ENCODE data around the gene ADSS2. TPM values are rescaled to one million over a fixed set of nuclear protein-coding genes. Genes with fewer than 3 reads are reported as not detected.

The ADSS2 gene
- polyA plus RNA-seq, 1 experiment: 16.1 TPM

DNA sequence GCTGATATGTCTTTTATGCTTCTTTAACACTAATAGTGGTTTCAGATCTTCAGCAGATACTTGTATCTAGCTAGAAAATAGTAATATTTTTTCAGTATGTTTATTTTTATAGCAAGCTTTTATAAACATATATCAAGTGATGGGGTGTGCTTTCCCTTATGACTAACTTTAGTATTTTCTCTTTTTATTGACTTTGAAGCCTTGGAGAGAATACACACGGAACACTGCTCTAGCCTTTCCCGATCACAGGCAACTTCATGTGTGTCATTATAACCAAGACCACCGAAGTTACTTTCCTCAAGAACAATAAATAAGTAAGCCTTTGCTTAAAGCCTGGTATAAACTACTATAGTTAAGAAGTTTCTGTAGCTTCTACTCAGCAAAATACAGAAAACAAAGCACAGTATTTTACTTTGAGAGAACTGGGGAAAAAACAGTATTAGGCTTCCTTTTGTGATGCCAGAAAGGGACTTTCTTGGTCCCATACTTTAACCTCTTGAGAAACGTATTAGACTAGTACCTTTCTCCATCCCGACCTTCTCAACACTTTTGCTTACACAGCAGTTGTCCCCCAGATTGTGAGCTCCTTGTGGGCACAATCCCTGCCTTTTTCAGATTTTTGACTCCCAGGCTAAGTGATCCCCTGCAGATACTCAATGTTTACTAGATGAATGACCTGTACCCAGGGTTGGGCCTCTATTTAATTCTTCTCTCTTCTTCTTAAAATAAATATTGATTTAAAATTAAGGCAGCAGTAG, 3.3 kb downstream of the ADSS2 start:
- TF ChIP-seq, protein P1, sequence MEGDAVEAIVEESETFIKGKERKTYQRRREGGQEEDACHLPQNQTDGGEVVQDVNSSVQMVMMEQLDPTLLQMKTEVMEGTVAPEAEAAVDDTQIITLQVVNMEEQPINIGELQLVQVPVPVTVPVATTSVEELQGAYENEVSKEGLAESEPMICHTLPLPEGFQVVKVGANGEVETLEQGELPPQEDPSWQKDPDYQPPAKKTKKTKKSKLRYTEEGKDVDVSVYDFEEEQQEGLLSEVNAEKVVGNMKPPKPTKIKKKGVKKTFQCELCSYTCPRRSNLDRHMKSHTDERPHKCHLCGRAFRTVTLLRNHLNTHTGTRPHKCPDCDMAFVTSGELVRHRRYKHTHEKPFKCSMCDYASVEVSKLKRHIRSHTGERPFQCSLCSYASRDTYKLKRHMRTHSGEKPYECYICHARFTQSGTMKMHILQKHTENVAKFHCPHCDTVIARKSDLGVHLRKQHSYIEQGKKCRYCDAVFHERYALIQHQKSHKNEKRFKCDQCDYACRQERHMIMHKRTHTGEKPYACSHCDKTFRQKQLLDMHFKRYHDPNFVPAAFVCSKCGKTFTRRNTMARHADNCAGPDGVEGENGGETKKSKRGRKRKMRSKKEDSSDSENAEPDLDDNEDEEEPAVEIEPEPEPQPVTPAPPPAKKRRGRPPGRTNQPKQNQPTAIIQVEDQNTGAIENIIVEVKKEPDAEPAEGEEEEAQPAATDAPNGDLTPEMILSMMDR (IDR thresholded peaks at IDR 0.05; ENCODE audit: insufficient read depth, low read depth, low read length): no peak
- no peaks in the 10 kb centered on the region for H3K36me3 ChIP-seq (ENCODE audit: control insufficient read depth, insufficient read depth, low read length)
- POLR2A ChIA-PET: no interaction called here
- DNase-seq (ENCODE audit: low read depth): no peak
- H3K27me3 ChIP-seq (ENCODE audit: control insufficient read depth, insufficient read depth, low read length): no peaks in the 10 kb centered on the region
- CTCF ChIA-PET: interaction anchor here (0.6 kb wide), 1 partner anchor 1105 kb away, joined by 3 read pairs; no protein-coding TSS in a partner anchor
- no peak overlapping the region for H3K4me3 ChIP-seq (ENCODE audit: low read depth, low read length)

DNA sequence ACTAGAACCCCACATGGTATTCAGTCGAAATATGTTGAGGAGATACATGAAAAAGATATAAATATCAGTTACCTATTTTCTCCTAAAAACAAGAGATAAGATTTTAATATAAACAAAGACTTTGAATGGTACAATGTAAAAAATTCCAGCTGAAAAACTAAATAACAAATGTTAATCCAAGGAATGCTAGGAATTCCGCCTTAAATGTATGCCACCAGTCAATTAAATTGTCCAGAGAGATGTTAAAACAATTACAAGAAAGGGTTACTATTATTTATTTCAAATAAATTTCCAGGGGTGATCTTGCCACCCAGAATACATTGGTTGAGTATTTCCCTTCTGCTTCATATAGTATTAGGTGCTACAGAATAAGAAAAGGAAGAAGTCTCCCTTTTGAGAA, 4.2 kb downstream of the ADSS2 start:
- no peak for DNase-seq (ENCODE audit: low read depth)
- TF ChIP-seq, protein P1 (IDR thresholded peaks at IDR 0.05; ENCODE audit: insufficient read depth, low read depth, low read length): no peak
- POLR2A ChIA-PET: no interaction called here
- no peak overlapping the region for H3K4me3 ChIP-seq (ENCODE audit: low read depth, low read length)
- H3K27me3 ChIP-seq (ENCODE audit: control insufficient read depth, insufficient read depth, low read length): no peaks in the 10 kb centered on the region
- no peaks in the 10 kb centered on the region for H3K36me3 ChIP-seq (ENCODE audit: control insufficient read depth, insufficient read depth, low read length)
- CTCF ChIA-PET: interaction anchor here (0.6 to 1.4 kb wide), 2 partner anchors 11 to 16 kb away, joined by 3 to 4 read pairs; no protein-coding TSS in a partner anchor

DNA sequence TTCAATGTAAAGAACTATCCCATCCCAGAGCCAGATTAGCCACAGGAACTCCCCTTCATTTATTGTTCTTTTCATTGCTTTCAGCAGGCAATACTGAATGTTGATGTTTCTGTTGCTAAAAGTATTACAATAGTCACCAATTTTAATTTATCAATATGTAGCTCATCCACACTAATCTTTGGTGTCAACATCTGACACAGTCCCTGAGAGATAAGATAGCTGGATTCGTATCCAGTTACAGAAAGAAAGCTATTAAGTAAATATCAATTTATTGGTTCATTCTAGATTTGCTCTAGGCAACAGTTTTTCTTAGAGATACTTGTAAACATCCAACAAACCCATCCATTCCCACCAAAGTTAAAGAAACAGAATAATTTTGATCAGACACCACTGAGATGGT, 4.7 kb downstream of the ADSS2 start:
- CTCF ChIA-PET: interaction anchor here (0.6 to 1.4 kb wide), 2 partner anchors 11 to 16 kb away, joined by 3 to 4 read pairs; no protein-coding TSS in a partner anchor
- H3K36me3 ChIP-seq (ENCODE audit: control insufficient read depth, insufficient read depth, low read length): no peaks in the 10 kb centered on the region
- no peak for DNase-seq (ENCODE audit: low read depth)
- no peaks in the 10 kb centered on the region for H3K27me3 ChIP-seq (ENCODE audit: control insufficient read depth, insufficient read depth, low read length)
- POLR2A ChIA-PET: no interaction called here
- TF ChIP-seq, protein P1 (IDR thresholded peaks at IDR 0.05; ENCODE audit: insufficient read depth, low read depth, low read length): no peak
- no peak overlapping the region for H3K4me3 ChIP-seq (ENCODE audit: low read depth, low read length)

DNA sequence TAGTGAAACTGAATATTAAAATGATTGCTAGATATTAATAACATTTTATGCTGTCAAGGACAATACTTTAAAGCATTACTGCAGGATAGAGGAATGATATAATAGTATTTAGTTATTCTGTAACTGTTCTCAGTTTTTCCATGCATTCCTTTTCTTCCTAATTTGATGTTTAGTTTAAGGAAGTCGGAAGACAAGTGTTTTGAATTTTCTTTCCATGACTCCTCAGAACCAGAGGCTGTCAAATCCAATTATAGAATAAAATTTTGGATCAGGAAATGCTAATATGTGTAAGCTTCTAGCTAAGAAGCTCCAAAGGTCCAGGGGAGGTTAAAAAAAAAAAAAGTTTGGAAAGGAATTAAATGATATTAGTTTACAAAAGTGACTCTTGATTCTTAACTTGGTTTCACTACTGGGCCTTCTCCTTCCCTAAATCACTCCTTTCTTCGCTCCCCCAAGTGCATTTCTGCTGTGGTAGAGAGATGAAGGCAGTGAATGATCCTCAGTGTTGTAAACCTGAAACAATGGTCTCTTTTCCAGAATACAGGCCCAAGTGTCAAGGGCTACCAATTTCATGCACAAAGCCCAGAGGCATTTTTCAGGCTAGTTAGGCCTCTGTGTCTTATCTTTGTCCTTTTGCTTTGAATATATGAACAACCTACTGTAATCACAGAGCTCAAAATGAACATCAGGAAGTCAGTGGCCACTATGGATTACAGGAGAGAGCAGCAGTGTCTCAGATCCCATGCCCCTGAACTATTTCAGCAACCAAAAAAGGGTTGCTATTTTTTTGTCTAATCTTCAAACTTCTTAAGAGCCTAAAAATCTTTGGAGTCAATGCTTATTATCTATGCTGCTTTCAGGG, 6.2 kb downstream of the ADSS2 start:
- TF ChIP-seq, protein P1 (IDR thresholded peaks at IDR 0.05; ENCODE audit: insufficient read depth, low read depth, low read length): no peak
- Histone ChIP-seq H3K27me3 (ENCODE audit: control insufficient read depth, insufficient read depth, low read length) (no peaks in the 10 kb centered on the region), H3K36me3 (ENCODE audit: control insufficient read depth, insufficient read depth, low read length) (no peaks in the 10 kb centered on the region), H3K4me3 (ENCODE audit: low read depth, low read length) (no peak overlapping the region)
- ChIA-PET POLR2A (interaction anchor here (0.6 kb wide), 1 partner anchor 523 kb away, joined by 3 read pairs; no protein-coding TSS in a partner anchor), CTCF (interaction anchor here (0.7 kb wide), 1 partner anchor 34 kb away, joined by 3 read pairs; no protein-coding TSS in a partner anchor)
- DNase-seq (ENCODE audit: low read depth): no peak

DNA sequence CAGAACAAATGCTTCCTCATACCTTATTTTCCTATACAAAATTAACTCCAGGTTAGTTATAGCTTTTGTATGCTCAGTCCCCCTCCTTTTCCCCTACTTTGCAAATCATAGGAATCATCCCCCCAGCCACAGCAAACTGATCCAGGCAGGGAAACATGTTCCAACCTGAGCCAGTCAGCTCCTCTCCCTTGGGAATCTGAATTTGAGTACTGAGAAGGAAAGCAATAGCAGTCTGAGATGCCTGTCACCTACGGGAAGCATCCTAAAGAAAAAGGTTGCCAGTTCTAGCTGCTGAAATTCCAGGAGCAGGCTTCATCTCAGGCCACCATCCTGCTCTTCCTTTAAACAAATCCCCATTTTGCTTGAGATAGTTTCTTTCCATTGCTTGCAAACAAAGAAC, 6.9 kb downstream of the ADSS2 start:
- no peaks in the 10 kb centered on the region for H3K36me3 ChIP-seq (ENCODE audit: control insufficient read depth, insufficient read depth, low read length)
- H3K4me3 ChIP-seq (ENCODE audit: low read depth, low read length): no peak overlapping the region
- TF ChIP-seq, protein P1 (IDR thresholded peaks at IDR 0.05; ENCODE audit: insufficient read depth, low read depth, low read length): no peak
- H3K27me3 ChIP-seq (ENCODE audit: control insufficient read depth, insufficient read depth, low read length): no peaks in the 10 kb centered on the region
- ChIA-PET POLR2A (interaction anchor here (0.6 kb wide), 1 partner anchor 524 kb away, joined by 3 read pairs; no protein-coding TSS in a partner anchor), CTCF (interaction anchor here (0.7 kb wide), 1 partner anchor 33 kb away, joined by 3 read pairs; no protein-coding TSS in a partner anchor)
- DNase-seq (ENCODE audit: low read depth): no peak
